Adrenal gland (tissue), 12 donors: Measurements from ENCODE around the gene PNMT. TPM values are rescaled to one million over a fixed set of nuclear protein-coding genes. Genes with fewer than 3 reads are reported as not detected.

ENCODE experiments used
- DNase-seq, 7 donors: peaks; one replicate each; pipeline ENCODE4 v3.0.0-alpha.2; 2019 to 2020
- H3K27ac ChIP-seq, 5 donors: fragments of 200-600 bp; sonication (generic) in 4 of 5; 1 replicate in 3 of 5; 2 replicates in 2 of 5; pipeline versions ENCODE4 v1.5.1 to v1.8.0; 2016 to 2020; ENCODE audit warnings: mild to moderate bottlenecking in 1 of 5
- H3K27me3 ChIP-seq: fragments of 200-600 bp; 2 replicates; pipeline ENCODE4 v1.8.0; 2021
- H3K36me3 ChIP-seq, 2 donors: fragments of 200-600 bp; replicated peaks in 1 of 2; 1 replicate in 1 of 2; 2 replicates in 1 of 2; pipeline versions ENCODE4 v1.5.1 to v1.8.0; 2018 to 2022
- H3K4me1 ChIP-seq, 2 donors: fragments of 200-600 bp; replicated peaks in 1 of 2; 1 replicate in 1 of 2; 2 replicates in 1 of 2; pipeline versions ENCODE4 v1.5.1 to v1.8.0; 2018 to 2021
- H3K4me3 ChIP-seq, 4 donors: fragments of 200-600 bp; sonication (generic) in 3 of 4; one replicate each; pipeline ENCODE4 v1.5.1; 2016 to 2018
- H3K9me3 ChIP-seq, 3 donors: fragments of 200-600 bp; sonication (generic) in 1 of 3; replicated peaks in 1 of 3; 1 replicate in 2 of 3; 2 replicates in 1 of 3; pipeline versions ENCODE4 v1.5.1 to v1.8.0; 2016 to 2021
- POLR2A ChIP-seq, 2 donors: fragments of 450-650 bp; IDR thresholded peaks; one replicate each; pipeline ENCODE4 v1.6.1; 2017; ENCODE audit warnings: antibody characterized with exemption in 2 of 2, mild to moderate bottlenecking in 2 of 2, moderate library complexity in 1 of 2
- WGBS, 4 donors: extraction: QIAGEN DNeasy Blood & Tissue Kit in 2 of 4; methylation state at CpG; one replicate each; pipeline versions ENCODE4 v1.1.5 to v1.1.7; 2013 to 2017; 5-methylcytosine and 5-hydroxymethylcytosine counted together
- intact Hi-C, 2 donors: fragments of 100-400 bp; cut with DNase I; formaldehyde crosslinking; loops; one replicate each; pipeline versions ENCODE4 v1.14.1 to v1.15.0; 2022 to 2023
- polyA plus RNA-seq, 3 donors: library from polyadenylated mRNA; stranded (reverse); fragments of 200-250 nt in 2 of 3; fragments of 350-450 nt in 1 of 3; fragmentation: Illumina TruSeq in 1 of 3; extraction: RNeasy Lipid Tissue Mini Kit (QIAGEN cat#74804) in 1 of 3; gene quantifications; one replicate each; pipeline ENCODE4 v1.2.3, GENCODE V29; 2013 to 2014
- total RNA-seq, 9 donors: library from RNA; depleted of rRNA in 4 of 9; stranded (reverse); fragments of >200 nt in 4 of 9; fragments of 120-200 nt in 1 of 9; fragmentation: NEBNext Ultra II Directional in 1 of 9; extraction: Animal tissue kit (Norgen Biotek cat#: 25700) in 1 of 9; gene quantifications; one replicate each; pipeline versions ENCODE4 v1.1.0 to v1.2.4, GENCODE V29; 2013 to 2023
- TF ChIP-seq, protein P1 (sequence below), 6 experiments: fragments of 450-650 bp in 4 of 6; fragments of 200-600 bp in 2 of 6; sonication (generic) in 1 of 6; IDR thresholded peaks; 1 replicate in 5 of 6; 2 replicates in 1 of 6; pipeline versions ENCODE4 v1.5.1 to v1.8.0; 2016 to 2021; ENCODE audit warnings: antibody characterized with exemption in 6 of 6, mild to moderate bottlenecking in 2 of 6, moderate library complexity in 1 of 6
- donor health status: healthy with polysubstance abuse.
- donor health status: Bipolar disorder and iron deficiency.
- donor health status: DM: yes; HTN: yes; CAD: no.
- donor health status: DM: no; HTN: no; CAD: no.
- donor health status: DM: no; HTN: no; CAD: no.
- donor health status: DM: yes; HTN: yes; CAD: no.

The PNMT gene
- total and polyA plus RNA-seq, 12 donors, result 0.47 to 593 (median 121) TPM; not detected in 1

GRCh38 chr17:39670746-39671145 is 2.5 kb downstream of the PNMT start:
- intact Hi-C loops, result no loop called here
- no peak for TF ChIP-seq POLR2A (IDR thresholded peaks at IDR 0.05)
- TF ChIP-seq, protein P1, sequence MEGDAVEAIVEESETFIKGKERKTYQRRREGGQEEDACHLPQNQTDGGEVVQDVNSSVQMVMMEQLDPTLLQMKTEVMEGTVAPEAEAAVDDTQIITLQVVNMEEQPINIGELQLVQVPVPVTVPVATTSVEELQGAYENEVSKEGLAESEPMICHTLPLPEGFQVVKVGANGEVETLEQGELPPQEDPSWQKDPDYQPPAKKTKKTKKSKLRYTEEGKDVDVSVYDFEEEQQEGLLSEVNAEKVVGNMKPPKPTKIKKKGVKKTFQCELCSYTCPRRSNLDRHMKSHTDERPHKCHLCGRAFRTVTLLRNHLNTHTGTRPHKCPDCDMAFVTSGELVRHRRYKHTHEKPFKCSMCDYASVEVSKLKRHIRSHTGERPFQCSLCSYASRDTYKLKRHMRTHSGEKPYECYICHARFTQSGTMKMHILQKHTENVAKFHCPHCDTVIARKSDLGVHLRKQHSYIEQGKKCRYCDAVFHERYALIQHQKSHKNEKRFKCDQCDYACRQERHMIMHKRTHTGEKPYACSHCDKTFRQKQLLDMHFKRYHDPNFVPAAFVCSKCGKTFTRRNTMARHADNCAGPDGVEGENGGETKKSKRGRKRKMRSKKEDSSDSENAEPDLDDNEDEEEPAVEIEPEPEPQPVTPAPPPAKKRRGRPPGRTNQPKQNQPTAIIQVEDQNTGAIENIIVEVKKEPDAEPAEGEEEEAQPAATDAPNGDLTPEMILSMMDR (IDR thresholded peaks at IDR 0.05), result no peak
- H3K27me3 ChIP-seq, result peaks cover 23% of the 10 kb centered on the region
- H3K27ac ChIP-seq, result peak overlapping the region in 1 of 5 donors; percentile 62
- H3K4me1 ChIP-seq, result peaks cover 19 to 22% of the 10 kb centered on the region in 2 donors
- WGBS, 4 donors, result 36 to 58% (median 43%) methylated on average over 3 to 4 of the region's 4 CpGs
- peak in 1 of 7 donors; percentile 53 for DNase-seq
- H3K9me3 ChIP-seq, result no peaks in the 10 kb centered on the region
- H3K4me3 ChIP-seq, result no peak overlapping the region
- H3K36me3 ChIP-seq, result no peaks in the 10 kb centered on the region

DNA sequence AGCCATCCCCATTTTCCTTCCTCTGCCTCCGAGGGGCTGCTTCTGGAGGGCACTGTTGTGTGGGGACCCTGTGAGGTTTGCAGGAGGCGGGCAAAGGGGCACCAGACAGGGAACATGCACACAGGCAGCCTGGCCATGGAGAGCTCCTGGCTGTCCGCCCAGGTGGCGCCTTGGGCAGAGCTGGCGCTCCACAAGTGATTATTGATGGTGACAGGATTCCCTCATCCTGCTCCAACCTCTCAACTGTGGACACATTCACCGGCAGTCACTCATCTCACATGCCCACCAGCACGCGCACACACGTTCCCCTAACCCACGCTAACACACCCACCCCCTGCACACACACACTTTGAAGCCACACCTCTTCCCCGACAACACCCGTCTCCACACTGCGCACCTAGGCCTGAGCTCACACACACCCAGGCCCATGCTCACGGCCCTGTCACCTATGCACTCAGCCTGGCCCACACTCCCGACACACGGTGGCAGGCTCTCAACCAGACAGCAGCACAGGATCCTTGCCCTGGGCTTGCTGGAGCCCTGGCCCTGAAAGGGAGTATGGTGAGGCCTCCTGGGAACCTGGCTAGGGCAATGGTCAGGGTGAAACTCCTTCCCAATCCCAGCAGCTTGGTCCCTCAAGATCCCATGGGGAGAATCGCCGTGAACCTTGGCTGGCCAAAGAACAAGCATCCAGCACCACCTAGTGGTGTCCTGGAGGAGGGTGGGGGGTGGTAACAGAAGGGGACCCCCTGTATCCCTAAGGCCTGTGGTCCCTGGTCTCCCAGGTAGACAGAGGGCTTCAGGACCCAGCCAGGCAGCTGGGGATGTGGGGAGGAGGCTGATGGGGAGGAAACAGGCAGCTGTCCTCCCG is 3.6 kb downstream of the PNMT start:
- no peak for TF ChIP-seq POLR2A (IDR thresholded peaks at IDR 0.05)
- TF ChIP-seq, protein P1 (IDR thresholded peaks at IDR 0.05), result peak; percentile 16 to 66 (median 58)
- Histone ChIP-seq H3K4me1 (peaks cover 17 to 19% of the 10 kb centered on the region in 2 donors), H3K27me3 (peaks cover 23% of the 10 kb centered on the region), H3K4me3 (no peak overlapping the region), H3K27ac (peak overlapping the region in 1 of 5 donors; percentile 62), H3K9me3 (no peaks in the 10 kb centered on the region), H3K36me3 (no peaks in the 10 kb centered on the region)
- DNase-seq, result peak in 4 of 7 donors; percentile 56 to 81 (median 59)
- intact Hi-C loops, result no loop called here
- WGBS, 4 donors, result 28 to 44% (median 35%) methylated on average over 8 to 19 of the region's 19 CpGs

GRCh38 chr17:39672522-39673334 is 4.5 kb downstream of the PNMT start:
- Histone ChIP-seq H3K4me1 (peaks cover 10 to 12% of the 10 kb centered on the region in 2 donors), H3K27ac (no peak overlapping the region), H3K27me3 (peaks cover 23% of the 10 kb centered on the region), H3K36me3 (no peaks in the 10 kb centered on the region), H3K9me3 (no peaks in the 10 kb centered on the region), H3K4me3 (no peak overlapping the region)
- intact Hi-C loops, result no loop called here
- WGBS, 4 donors, result 73 to 79% (median 75%) methylated on average over 12 to 15 of the region's 15 CpGs
- DNase-seq, result peak in 1 of 7 donors; percentile 65
- TF ChIP-seq, protein P1 (IDR thresholded peaks at IDR 0.05), result peak in 1 of 6 experiments; percentile 14
- no peak for TF ChIP-seq POLR2A (IDR thresholded peaks at IDR 0.05)
